HFFc6 (cell line): ENCODE measurements around the gene C1orf232. TPM values are rescaled to one million over a fixed set of nuclear protein-coding genes. Genes with fewer than 3 reads are reported as not detected.
A peak's percentile ranks its signal among the peaks of the same experiment; 100 is the strongest.

Experiments used
- DNase-seq: peaks from one replicate; pipeline ENCODE4 v3.0.0-alpha.2; 2018
- H3K27ac Mint-ChIP-seq: 2 replicates; pipeline ENCODE4 v1.8.0; 2020; ENCODE audit warnings: mild to moderate bottlenecking, mixed read lengths
- H3K27me3 Mint-ChIP-seq: 2 replicates; pipeline ENCODE4 v1.8.0; 2021; ENCODE audit warnings: mild to moderate bottlenecking, moderate library complexity, mixed read lengths; ENCODE audit not compliant: insufficient read depth
- H3K36me3 Mint-ChIP-seq: 2 replicates; pipeline ENCODE4 v1.8.0; 2021; ENCODE audit warnings: low read depth, mixed read lengths
- H3K4me1 Mint-ChIP-seq: 2 replicates; pipeline ENCODE4 v1.8.0; 2020; ENCODE audit warnings: low read depth, mixed read lengths
- H3K4me3 Mint-ChIP-seq: 2 replicates; pipeline ENCODE4 v1.8.0; 2020; ENCODE audit warnings: mild to moderate bottlenecking, moderate library complexity, mixed read lengths
- H3K9me3 Mint-ChIP-seq: 2 replicates; pipeline ENCODE4 v1.8.0; 2020; ENCODE audit warnings: mild to moderate bottlenecking, mixed read lengths
- total RNA-seq, 6 experiments: library from RNA; stranded (reverse); fragmentation: NEBNext Ultra II Directional; extraction: Animal tissue kit (Norgen Biotek cat#: 25700); gene quantifications; 2 replicates in 1 of 6; 3 replicates in 5 of 6; pipeline ENCODE4 v1.2.3, GENCODE V29; 2021
- TF ChIP-seq, protein P1 (sequence below): fragments of 200-600 bp; sonication (generic); IDR thresholded peaks from 2 replicates; pipeline ENCODE4 v1.5.0; 2021; ENCODE audit warnings: antibody characterized with exemption, mild to moderate bottlenecking

C1orf232 gene
- total RNA-seq, 6 experiments from 2014 or later: not detected

GRCh38 chr1:26180010-26180506, 11.3 kb upstream of the C1orf232 start:
- TF ChIP-seq, protein P1, sequence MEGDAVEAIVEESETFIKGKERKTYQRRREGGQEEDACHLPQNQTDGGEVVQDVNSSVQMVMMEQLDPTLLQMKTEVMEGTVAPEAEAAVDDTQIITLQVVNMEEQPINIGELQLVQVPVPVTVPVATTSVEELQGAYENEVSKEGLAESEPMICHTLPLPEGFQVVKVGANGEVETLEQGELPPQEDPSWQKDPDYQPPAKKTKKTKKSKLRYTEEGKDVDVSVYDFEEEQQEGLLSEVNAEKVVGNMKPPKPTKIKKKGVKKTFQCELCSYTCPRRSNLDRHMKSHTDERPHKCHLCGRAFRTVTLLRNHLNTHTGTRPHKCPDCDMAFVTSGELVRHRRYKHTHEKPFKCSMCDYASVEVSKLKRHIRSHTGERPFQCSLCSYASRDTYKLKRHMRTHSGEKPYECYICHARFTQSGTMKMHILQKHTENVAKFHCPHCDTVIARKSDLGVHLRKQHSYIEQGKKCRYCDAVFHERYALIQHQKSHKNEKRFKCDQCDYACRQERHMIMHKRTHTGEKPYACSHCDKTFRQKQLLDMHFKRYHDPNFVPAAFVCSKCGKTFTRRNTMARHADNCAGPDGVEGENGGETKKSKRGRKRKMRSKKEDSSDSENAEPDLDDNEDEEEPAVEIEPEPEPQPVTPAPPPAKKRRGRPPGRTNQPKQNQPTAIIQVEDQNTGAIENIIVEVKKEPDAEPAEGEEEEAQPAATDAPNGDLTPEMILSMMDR: no peak
- peaks cover 8% of the 10 kb centered on the region for H3K27me3 Mint-ChIP-seq
- H3K9me3 Mint-ChIP-seq: no peaks in the 10 kb centered on the region
- no peak for DNase-seq
- peaks cover 5% of the 10 kb centered on the region; the same call in 1 of the 2 replicates for H3K4me1 Mint-ChIP-seq
- H3K27ac Mint-ChIP-seq: no peak overlapping the region
- H3K36me3 Mint-ChIP-seq: no peaks in the 10 kb centered on the region
- no peak overlapping the region for H3K4me3 Mint-ChIP-seq

GRCh38 chr1:26177182-26177684, 8.5 kb upstream of the C1orf232 start, which contains the start of gene CNKSR1:
CNKSR1 (plus strand) TSS chr1:26177491; CDS start chr1:26177548, 57 bp downstream.
- no peaks in the 10 kb centered on the region for H3K36me3 Mint-ChIP-seq
- H3K4me1 Mint-ChIP-seq: peaks cover 5% of the 10 kb centered on the region; the same call in 1 of the 2 replicates
- H3K4me3 Mint-ChIP-seq: no peak within 1 kb of the TSS
- no peak for DNase-seq
- H3K27me3 Mint-ChIP-seq: peaks cover 3% of the 10 kb centered on the region
- TF ChIP-seq, protein P1: 0 out of 2 replicates have a peak, but pooled peaks have one; percentile 10
- H3K9me3 Mint-ChIP-seq: no peaks in the 10 kb centered on the region
- H3K27ac Mint-ChIP-seq: no peak within 1 kb of the TSS

DNA sequence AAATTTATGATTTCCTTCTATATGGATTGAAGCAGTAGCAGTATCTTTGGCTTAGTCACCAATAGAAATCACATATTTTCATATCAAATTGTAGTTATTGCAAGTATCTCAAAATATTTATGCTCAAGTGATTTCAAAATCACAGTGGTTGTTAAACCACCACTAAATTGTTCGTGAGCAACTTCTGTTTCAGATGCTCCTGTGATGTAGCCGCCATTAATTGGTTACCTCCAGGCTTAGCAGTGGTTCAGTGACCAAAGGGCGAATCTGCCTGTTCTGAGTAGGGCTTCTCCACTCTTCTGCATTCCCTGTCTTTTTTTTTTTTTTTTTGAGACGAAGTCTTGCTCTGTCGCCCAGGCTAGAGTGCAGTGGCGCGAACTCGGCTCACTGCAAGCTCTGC, 6.6 kb upstream of the C1orf232 start:
- Mint-ChIP-seq H3K4me3 (no peak overlapping the region), H3K4me1 (peaks cover 10% of the 10 kb centered on the region)

GRCh38 chr1:26171084-26172072, 2.6 kb upstream of the C1orf232 start, which contains the start of gene ZNF593OS:
ZNF593OS (minus strand) TSS chr1:26171832; CDS start chr1:26171661, 171 bp downstream.
- TF ChIP-seq, protein P1: no peak

More for the DNA sequence above, 6.6 kb upstream of the C1orf232 start:
- TF ChIP-seq, protein P1: no peak
- no peaks in the 10 kb centered on the region for H3K36me3 Mint-ChIP-seq
- no peak for DNase-seq
- peaks cover 2% of the 10 kb centered on the region for H3K27me3 Mint-ChIP-seq
- no peak overlapping the region for H3K27ac Mint-ChIP-seq
- no peaks in the 10 kb centered on the region for H3K9me3 Mint-ChIP-seq

GRCh38 chr1:26170472-26170821, 1.7 kb upstream of the C1orf232 start:
- Mint-ChIP-seq H3K27ac (peak overlapping the region; percentile 87), H3K36me3 (no peaks in the 10 kb centered on the region), H3K4me1 (peaks cover 11% of the 10 kb centered on the region), H3K9me3 (no peaks in the 10 kb centered on the region), H3K27me3 (peaks cover 12% of the 10 kb centered on the region), H3K4me3 (peak overlapping the region; percentile 95)
- DNase-seq: no peak
- TF ChIP-seq, protein P1: no peak

More at GRCh38 chr1:26171084-26172072, 2.6 kb upstream of the C1orf232 start, which contains the start of gene ZNF593OS:
- Mint-ChIP-seq H3K4me1 (peaks cover 11% of the 10 kb centered on the region), H3K36me3 (no peaks in the 10 kb centered on the region), H3K4me3 (peak within 1 kb of the TSS; percentile 95), H3K27ac (0 out of 2 replicates have a peak within 1 kb of the TSS, but pooled peaks have one; percentile 29), H3K9me3 (no peaks in the 10 kb centered on the region), H3K27me3 (peaks cover 7% of the 10 kb centered on the region; the same call in 1 of the 2 replicates)
- no peak for DNase-seq
